Activated CD4-positive, alpha-beta T cell treated with anti-CD3 and anti-CD28 coated beads for 36 hours (primary cell): ENCODE results near the gene OR10H5. TPM values are rescaled to one million over a fixed set of nuclear protein-coding genes. Genes with fewer than 3 reads are reported as not detected.
"Not testable (repeated sequence)": the region's sequence is repeated elsewhere in the genome, so short reads cannot be mapped to it uniquely, and the experiment has no call there.

Source experiments
- ATAC-seq: fragments of 200-7000 bp; cut with Tn5 transposase; one replicate; pipeline ENCODE4 v1.10.0; 2021; ENCODE audit warnings: mild to moderate bottlenecking, moderate library complexity
- CTCF ChIA-PET: fragments of 350-600 bp; sonication (Branson Sonifier 250); formaldehyde crosslinking; loops from one replicate; lab custom pipeline; 2021; ENCODE audit warnings: antibody characterized with exemption; lab: Charles Lee
- POLR2A ChIA-PET: fragments of 350-600 bp; sonication (Branson Sonifier 250); formaldehyde crosslinking; loops from one replicate; lab custom pipeline; 2021; ENCODE audit warnings: antibody characterized with exemption, inconsistent platforms; lab: Charles Lee
- DNase-seq: peaks from one replicate; pipeline ENCODE4 v3.0.0-alpha.2; 2020
- H3K27ac Mint-ChIP-seq: one replicate; pipeline ENCODE4 v1.8.0; 2021; ENCODE audit warnings: mixed read lengths
- H3K27me3 Mint-ChIP-seq: one replicate; pipeline ENCODE4 v1.8.0; 2021; ENCODE audit warnings: mixed read lengths
- H3K36me3 Mint-ChIP-seq: one replicate; pipeline ENCODE4 v1.8.0; 2021; ENCODE audit warnings: low read depth, mixed read lengths
- H3K4me1 Mint-ChIP-seq: one replicate; pipeline ENCODE4 v1.8.0; 2021; ENCODE audit warnings: mixed read lengths
- H3K4me3 Mint-ChIP-seq: one replicate; pipeline ENCODE4 v1.8.0; 2021; ENCODE audit warnings: mild to moderate bottlenecking, moderate library complexity, mixed read lengths
- H3K9me3 Mint-ChIP-seq: one replicate; pipeline ENCODE4 v1.8.0; 2021; ENCODE audit warnings: low read depth, mixed read lengths
- intact Hi-C, 2 experiments: fragments of 100-400 bp; cut with DNase I in 1 of 2; cut with micrococcal nuclease in 1 of 2; formaldehyde crosslinking; loops; one replicate each; pipeline versions ENCODE4 v1.14.2 to v1.15.1; 2022 to 2024; cut with DNase I, micrococcal nuclease
- total RNA-seq, 2 experiments: library from RNA; stranded (reverse); gene quantifications; one replicate each; pipeline ENCODE4 v1.2.3, GENCODE V29; 2021

OR10H5 gene
- total RNA-seq, 2 experiments from 2014 or later = not detected

DNA sequence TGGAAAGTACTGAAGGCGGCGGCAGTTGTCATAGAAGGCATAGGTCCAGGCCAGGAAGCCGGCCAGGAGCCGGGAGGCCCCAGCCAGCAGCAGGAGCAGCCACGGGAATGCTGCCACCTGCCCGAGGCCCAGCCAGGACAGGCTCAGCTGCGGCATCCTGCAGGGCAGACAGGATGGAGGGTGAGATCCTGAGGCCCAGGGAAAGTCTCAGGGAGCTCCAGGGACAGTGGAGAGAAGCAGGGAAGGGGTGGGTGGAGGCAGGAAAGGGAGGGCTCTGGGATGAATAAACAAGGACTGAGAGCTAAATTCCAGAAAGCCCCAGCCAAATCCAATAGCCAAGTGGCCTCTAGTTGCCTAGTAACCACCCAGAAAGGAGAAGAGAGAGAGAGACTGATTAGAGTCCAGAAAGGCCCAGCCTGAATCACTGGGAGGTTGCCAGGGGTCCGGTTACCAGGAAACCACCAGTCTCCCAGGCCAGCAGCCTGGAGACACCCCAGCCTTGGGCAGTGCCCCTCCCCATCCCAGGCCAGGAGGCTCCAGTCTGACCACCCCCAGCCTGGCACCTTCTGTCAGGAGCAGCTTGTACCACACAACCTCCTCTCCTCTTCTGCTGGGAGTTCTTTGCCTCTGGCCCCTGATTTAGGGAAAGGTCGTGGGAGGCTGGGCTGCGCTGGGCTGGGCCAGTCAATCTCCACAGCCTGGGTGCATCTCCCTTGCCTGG, 7.5 kb upstream of the OR10H5 start:
- no peak overlapping the region for H3K4me3 Mint-ChIP-seq

DNA sequence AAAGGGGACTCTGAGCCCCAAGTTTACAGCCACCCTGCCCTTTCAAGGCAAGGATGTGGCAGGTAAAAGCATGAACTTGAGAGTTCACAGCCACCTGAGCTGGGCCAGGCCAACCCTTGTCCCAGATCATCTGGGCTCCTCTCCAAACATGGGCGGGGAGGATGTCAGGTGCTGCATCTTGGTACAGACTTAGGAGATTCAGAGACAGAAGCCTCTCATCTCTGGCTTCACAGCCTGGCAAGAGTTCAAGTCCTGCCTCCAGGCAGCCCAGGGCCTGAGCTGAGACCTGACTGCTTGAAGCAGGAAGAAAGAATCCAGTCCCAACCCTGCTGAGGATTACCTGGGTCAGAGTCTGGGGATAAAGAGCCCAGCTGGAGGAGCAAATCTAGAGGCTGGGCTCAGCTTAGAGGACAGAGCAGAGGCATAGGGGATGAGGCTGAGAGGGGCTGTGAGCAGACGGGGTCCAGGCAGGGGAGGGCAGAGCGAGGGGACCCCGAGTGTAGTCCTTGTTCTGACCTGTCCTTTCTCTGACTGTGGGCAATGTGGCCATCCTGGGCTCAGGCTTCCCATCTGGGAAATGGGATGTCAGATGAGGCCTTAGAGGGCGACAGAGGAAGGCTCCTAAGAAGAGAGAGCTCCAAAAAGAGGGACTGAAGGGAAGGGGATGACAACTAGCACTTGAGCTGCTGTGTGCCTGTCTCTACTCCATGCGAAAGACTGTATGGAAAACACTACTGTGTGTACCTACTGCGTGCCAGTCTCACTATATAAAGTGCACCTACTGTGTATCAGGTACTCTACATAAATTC, 6.6 kb upstream of the OR10H5 start:
- intact Hi-C loops = no loop called here
- CTCF ChIA-PET = no interaction called here
- ATAC-seq = no peak
- Mint-ChIP-seq H3K36me3 (no peaks in the 10 kb centered on the region), H3K27me3 (peaks cover 9% of the 10 kb centered on the region), H3K4me1 (no peaks in the 10 kb centered on the region), H3K4me3 (no peak overlapping the region), H3K9me3 (no peaks in the 10 kb centered on the region), H3K27ac (no peak overlapping the region)
- no peak for DNase-seq
- POLR2A ChIA-PET = no interaction called here

More for the DNA sequence above, 7.5 kb upstream of the OR10H5 start:
- H3K36me3 Mint-ChIP-seq = no peaks in the 10 kb centered on the region
- H3K27ac Mint-ChIP-seq = no peak overlapping the region
- no peaks in the 10 kb centered on the region for H3K9me3 Mint-ChIP-seq
- H3K4me1 Mint-ChIP-seq = no peaks in the 10 kb centered on the region
- ATAC-seq (no peak), DNase-seq (no peak)
- peaks cover 9% of the 10 kb centered on the region for H3K27me3 Mint-ChIP-seq
- POLR2A ChIA-PET = no interaction called here
- CTCF ChIA-PET = interaction anchor here (0.6 kb wide), 1 partner anchor 607 kb away, joined by 4 read pairs; no protein-coding TSS in a partner anchor
- intact Hi-C loops = no loop called here

DNA sequence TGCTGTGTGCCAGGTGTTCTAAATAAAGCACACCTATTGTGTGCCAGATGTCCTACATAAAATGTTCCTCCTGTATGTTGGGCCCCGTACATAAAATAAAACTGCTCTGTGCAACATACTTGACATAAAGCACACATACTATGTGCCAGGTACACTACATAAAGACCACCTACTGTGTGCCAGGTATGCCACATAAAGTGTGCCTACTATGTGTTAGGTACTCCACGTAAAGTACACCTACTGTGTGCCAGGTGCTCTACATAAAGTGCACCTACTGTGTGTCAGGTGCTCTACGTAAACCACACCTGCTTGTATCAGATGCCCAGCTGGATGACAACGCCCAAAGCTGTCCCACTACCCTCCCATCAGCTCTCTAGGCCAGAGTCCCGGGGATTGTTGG, 5.8 kb upstream of the OR10H5 start:
- H3K27me3 Mint-ChIP-seq = peaks cover 2% of the 10 kb centered on the region
- POLR2A ChIA-PET = no interaction called here
- H3K27ac Mint-ChIP-seq = no peak overlapping the region
- no peaks in the 10 kb centered on the region for H3K9me3 Mint-ChIP-seq
- CTCF ChIA-PET = no interaction called here
- DNase-seq (no peak), ATAC-seq (no peak)
- no peaks in the 10 kb centered on the region for H3K4me1 Mint-ChIP-seq
- H3K36me3 Mint-ChIP-seq = no peaks in the 10 kb centered on the region
- no peak overlapping the region for H3K4me3 Mint-ChIP-seq
- intact Hi-C loops = no loop called here

DNA sequence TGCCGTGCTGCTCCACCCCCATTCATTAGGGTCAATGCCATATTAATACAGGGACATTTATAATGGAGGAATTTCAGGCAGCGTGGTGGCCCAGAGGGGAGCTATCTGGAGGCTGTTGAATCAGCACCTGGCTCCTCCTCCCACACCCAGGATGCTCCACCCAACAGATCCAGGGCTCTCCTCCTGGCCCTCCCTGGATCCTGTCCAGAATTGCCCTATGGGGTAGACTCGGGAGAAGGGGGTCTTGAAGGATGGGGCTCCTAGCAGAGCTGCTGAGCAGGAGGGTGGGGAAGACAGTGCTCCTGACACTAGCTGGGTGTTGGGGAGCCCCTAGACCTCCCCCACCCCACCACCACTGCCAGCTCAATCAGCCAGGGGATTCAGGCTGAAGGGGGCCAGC, 5.2 kb upstream of the OR10H5 start:
- Mint-ChIP-seq H3K9me3 (no peaks in the 10 kb centered on the region), H3K27me3 (peaks cover 2% of the 10 kb centered on the region), H3K4me1 (no peaks in the 10 kb centered on the region), H3K36me3 (no peaks in the 10 kb centered on the region), H3K27ac (no peak overlapping the region), H3K4me3 (no peak overlapping the region)
- intact Hi-C loops = no loop called here
- ChIA-PET POLR2A (no interaction called here), CTCF (interaction anchor here (0.6 kb wide), 1 partner anchor 24 kb away, joined by 3 read pairs; no protein-coding TSS in a partner anchor)
- ATAC-seq (no peak), DNase-seq (no peak)

DNA sequence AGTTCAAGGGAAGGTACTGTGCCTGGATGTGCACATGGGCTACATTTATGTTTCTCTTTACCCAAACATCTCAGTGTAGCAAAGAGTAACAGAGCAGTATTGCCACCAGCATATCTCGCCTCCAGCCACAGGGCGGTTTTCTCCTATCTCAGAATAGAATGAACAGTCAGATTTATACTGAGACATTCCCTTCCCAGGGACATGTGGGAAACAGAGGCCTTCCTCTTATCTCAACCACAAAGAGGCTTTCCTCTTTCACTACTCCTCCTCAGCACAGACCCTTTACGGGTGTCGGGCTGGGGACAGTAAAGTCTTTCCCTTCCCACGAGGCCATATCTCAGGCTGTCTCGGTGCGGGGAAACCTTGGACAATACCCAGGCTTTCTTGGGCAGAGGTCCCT, 4.6 kb upstream of the OR10H5 start:
- H3K4me3 Mint-ChIP-seq, ATAC-seq, H3K27ac Mint-ChIP-seq, POLR2A ChIA-PET, DNase-seq, H3K4me1 Mint-ChIP-seq, CTCF ChIA-PET, H3K36me3 Mint-ChIP-seq, H3K27me3 Mint-ChIP-seq, intact Hi-C loops, H3K9me3 Mint-ChIP-seq: not testable (repeated sequence)

DNA sequence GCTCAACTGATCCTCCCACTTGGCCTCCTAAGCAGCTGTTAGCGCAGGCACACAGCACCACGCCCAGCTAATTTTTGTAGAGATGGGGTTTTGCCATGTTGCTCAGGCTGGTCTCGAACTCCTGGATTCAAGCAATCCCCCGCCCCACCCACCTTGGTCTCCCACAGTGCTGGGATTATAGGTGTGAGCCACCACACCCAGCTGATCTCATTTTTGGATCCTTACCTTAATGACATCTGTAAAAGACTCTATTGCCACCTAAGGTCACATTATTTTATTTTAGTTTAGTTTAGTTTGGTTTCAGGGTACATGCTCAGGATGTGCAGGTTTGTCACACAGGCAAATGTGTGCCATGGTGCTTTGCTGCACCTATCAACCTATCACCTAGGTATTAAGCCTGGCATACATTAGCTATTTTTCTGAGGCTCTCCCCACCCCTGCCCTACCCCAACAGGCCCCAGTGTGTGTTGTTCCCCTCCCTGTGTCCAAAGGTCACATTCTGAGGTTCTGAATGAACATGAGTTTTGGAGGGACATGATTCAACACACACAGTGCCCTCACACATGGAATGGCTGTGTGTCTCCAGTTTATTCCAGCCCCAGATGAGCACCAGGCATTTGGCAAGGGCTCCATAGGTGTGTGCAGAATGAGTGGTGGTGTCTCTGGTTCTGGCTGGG, 1.3 kb downstream of the OR10H5 start:
- H3K27ac Mint-ChIP-seq = no peak overlapping the region
- H3K36me3 Mint-ChIP-seq = no peaks in the 10 kb centered on the region
- intact Hi-C loops = no loop called here
- no peaks in the 10 kb centered on the region for H3K4me1 Mint-ChIP-seq
- no peak overlapping the region for H3K4me3 Mint-ChIP-seq
- ATAC-seq = no peak
- ChIA-PET POLR2A (no interaction called here), CTCF (no interaction called here)
- H3K9me3 Mint-ChIP-seq = no peaks in the 10 kb centered on the region
- H3K27me3 Mint-ChIP-seq = peaks cover 2% of the 10 kb centered on the region
- DNase-seq = no peak

DNA sequence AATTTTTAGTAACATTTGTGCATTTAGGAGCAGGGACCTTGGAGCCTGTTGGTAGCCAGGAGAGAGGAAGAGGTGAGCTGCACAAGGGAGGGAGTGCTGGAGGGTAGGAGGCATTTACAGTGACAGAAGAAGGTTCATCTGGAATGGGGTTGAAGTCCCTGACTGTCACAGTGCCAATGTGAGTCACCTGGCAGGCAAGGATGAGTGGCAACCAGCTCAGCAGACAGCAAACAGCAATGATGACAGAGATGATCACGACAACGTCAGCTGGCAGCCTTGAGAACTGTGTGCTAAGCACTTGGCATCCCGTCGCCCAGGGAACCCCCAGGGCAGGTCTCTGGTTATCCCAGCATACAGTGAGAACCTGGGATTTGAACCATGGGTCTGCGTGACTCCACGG, 2.6 kb downstream of the OR10H5 start:
- Mint-ChIP-seq H3K27ac (no peak overlapping the region), H3K36me3 (no peaks in the 10 kb centered on the region), H3K9me3 (no peaks in the 10 kb centered on the region), H3K4me3 (no peak overlapping the region), H3K27me3 (peaks cover 2% of the 10 kb centered on the region), H3K4me1 (no peaks in the 10 kb centered on the region)
- ChIA-PET CTCF (no interaction called here), POLR2A (interaction anchor here (0.7 kb wide), 1 partner anchor 352 kb away, joined by 3 read pairs; no protein-coding TSS in a partner anchor)
- DNase-seq (no peak), ATAC-seq (no peak)
- intact Hi-C loops = no loop called here

DNA sequence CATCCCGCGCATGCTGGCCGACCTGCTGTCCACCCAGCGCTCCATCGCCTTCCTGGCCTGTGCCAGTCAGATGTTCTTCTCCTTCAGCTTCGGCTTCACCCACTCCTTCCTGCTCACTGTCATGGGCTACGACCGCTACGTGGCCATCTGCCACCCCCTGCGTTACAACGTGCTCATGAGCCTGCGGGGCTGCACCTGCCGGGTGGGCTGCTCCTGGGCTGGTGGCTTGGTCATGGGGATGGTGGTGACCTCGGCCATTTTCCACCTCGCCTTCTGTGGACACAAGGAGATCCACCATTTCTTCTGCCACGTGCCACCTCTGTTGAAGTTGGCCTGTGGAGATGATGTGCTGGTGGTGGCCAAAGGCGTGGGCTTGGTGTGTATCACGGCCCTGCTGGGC, 6.8 kb downstream of the OR10H5 start:
- H3K27me3 Mint-ChIP-seq, H3K4me1 Mint-ChIP-seq, DNase-seq, H3K4me3 Mint-ChIP-seq, H3K9me3 Mint-ChIP-seq, POLR2A ChIA-PET, ATAC-seq, H3K27ac Mint-ChIP-seq, intact Hi-C loops, H3K36me3 Mint-ChIP-seq, CTCF ChIA-PET: not testable (repeated sequence)

DNA sequence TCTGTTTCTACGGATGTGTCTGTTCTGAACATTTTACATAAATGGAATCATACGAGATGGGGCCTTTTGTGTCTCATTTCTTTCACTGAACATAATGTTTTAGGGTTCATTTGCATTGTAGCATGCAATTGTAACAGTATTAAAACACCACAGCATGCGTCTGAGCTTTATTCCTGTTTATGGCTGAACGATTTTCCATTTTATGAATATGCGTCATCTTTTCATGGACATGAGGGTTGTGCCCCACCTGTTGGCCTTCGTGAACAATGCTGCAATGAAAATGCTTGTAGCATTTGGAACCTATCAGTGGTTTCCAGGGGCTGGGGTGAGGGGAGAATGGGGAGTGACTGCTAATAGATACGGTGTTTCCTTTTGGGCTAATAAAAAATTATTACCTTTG, 22.9 kb downstream of the OR10H5 start:
- H3K36me3 Mint-ChIP-seq = no peaks in the 10 kb centered on the region
- DNase-seq (no peak), ATAC-seq (no peak)
- H3K4me3 Mint-ChIP-seq = no peak overlapping the region
- ChIA-PET CTCF (interaction anchor here (0.7 kb wide), 1 partner anchor 253 kb away, joined by 3 read pairs; no protein-coding TSS in a partner anchor), POLR2A (no interaction called here)
- H3K27me3 Mint-ChIP-seq = peaks cover 8% of the 10 kb centered on the region
- no peak overlapping the region for H3K27ac Mint-ChIP-seq
- H3K9me3 Mint-ChIP-seq = no peaks in the 10 kb centered on the region
- intact Hi-C loops = loop anchor here in 1 of 2 experiments (5.0 kb wide), 1 partner anchor 57 kb away; no protein-coding TSS in a partner anchor
- peaks cover 6% of the 10 kb centered on the region for H3K4me1 Mint-ChIP-seq

DNA sequence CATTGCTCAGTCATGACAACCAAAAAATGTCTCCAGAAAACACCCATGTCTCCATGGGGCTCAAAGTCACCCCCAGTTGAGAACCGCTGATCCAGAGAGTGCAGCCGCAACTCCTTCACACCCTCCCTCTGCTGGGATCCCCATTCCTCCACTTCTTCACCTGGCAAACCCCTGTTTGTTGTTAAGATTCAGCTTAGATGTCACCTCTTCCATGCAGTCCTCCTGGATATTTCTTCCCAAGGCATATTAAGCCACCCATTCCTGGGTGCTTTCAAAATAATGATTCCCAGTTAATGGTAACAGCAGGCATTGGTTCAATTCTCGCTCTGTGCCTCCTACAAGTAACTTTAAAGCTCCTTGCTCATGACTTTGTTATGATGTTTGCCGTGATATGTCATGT, 24.0 kb downstream of the OR10H5 start:
- ChIA-PET CTCF (interaction anchor here (0.7 kb wide), 1 partner anchor 90 kb away, joined by 3 read pairs; no protein-coding TSS in a partner anchor), POLR2A (interaction anchor here (0.6 kb wide), 1 partner anchor 513 kb away, joined by 4 read pairs; no protein-coding TSS in a partner anchor)
- no peak for DNase-seq
- Mint-ChIP-seq H3K27ac (no peak overlapping the region), H3K4me1 (peaks cover 6% of the 10 kb centered on the region), H3K4me3 (no peak overlapping the region), H3K9me3 (no peaks in the 10 kb centered on the region), H3K27me3 (peaks cover 8% of the 10 kb centered on the region), H3K36me3 (no peaks in the 10 kb centered on the region)
- no peak for ATAC-seq
- intact Hi-C loops = loop anchor here in 1 of 2 experiments (5.0 kb wide), 1 partner anchor 56 kb away; no protein-coding TSS in a partner anchor

DNA sequence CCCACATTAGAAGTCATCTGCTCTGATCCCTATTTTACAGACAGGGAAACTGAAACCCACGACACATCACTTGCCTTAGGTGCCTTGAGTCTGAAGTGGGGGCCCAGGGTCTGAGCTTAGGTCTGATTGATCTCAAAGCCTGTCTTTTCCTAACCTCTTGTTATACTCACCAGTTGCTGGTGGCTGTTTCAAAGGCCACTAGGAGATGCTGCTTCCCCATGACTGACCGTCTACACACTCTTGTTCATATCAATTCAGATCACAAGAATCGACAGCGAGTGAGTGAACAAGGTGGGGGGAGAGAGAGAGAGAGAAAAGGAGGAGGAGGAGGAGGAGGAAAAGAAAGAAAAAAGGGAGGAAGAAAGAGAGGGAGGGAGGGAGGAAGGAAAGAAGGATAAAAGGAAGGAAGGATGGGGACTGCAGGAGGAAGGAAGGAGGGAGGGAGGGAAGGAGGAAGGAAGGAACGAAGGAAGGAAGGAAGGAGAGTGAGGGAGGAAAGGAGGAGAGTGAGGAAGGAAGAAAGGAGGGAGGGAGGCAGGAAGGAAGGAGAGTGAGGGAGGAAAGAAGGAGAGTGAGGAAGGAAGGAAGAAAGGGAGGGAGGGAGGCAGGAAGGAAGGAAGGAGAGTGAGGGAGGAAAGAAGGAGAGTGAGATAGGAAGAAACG, 24.7 kb downstream of the OR10H5 start:
- no peaks in the 10 kb centered on the region for H3K9me3 Mint-ChIP-seq
- no peaks in the 10 kb centered on the region for H3K36me3 Mint-ChIP-seq
- ATAC-seq (no peak), DNase-seq (peak; percentile 13)
- H3K4me1 Mint-ChIP-seq = peaks cover 6% of the 10 kb centered on the region
- POLR2A ChIA-PET = interaction anchor here (0.6 kb wide), 1 partner anchor 514 kb away, joined by 4 read pairs; no protein-coding TSS in a partner anchor
- intact Hi-C loops = loop anchor here in 1 of 2 experiments (5.0 kb wide), 1 partner anchor 55 kb away; no protein-coding TSS in a partner anchor
- H3K27ac Mint-ChIP-seq = no peak overlapping the region
- H3K27me3 Mint-ChIP-seq = peaks cover 6% of the 10 kb centered on the region
- H3K4me3 Mint-ChIP-seq = no peak overlapping the region
- CTCF ChIA-PET = interaction anchor here (0.7 kb wide), 1 partner anchor 89 kb away, joined by 3 read pairs; no protein-coding TSS in a partner anchor
